CD14-positive monocyte (primary cell): ENCODE results near the gene ARID2. TPM values are rescaled to one million over a fixed set of nuclear protein-coding genes. Genes with fewer than 3 reads are reported as not detected.

Experiments used
- DNase-seq, 3 donors: peaks; one replicate each; pipeline ENCODE4 v3.0.0-alpha.2; 2011 to 2022
- H2AFZ ChIP-seq: 2 replicates; pipeline ENCODE4 v1.6.0; 2012; ENCODE audit warnings: mild to moderate bottlenecking, low read depth, low read length, inconsistent platforms; ENCODE audit not compliant: insufficient read depth, poor library complexity, severe bottlenecking
- H3K27ac ChIP-seq, 2 donors: 1 replicate in 1 of 2; 2 replicates in 1 of 2; pipeline ENCODE4 v1.5.1; 2012 to 2013; ENCODE audit warnings: low read length in 2 of 2, control low read depth in 1 of 2, inconsistent platforms in 1 of 2, low read depth in 1 of 2, mild to moderate bottlenecking in 1 of 2
- H3K27me3 ChIP-seq, 2 donors: one replicate each; pipeline versions ENCODE4 v1.6.0 to v1.6.1; 2011 to 2013; ENCODE audit warnings: low read length in 2 of 2; ENCODE audit not compliant: control insufficient read depth in 2 of 2, insufficient read depth in 2 of 2
- H3K36me3 ChIP-seq, 2 donors: replicated peaks in 1 of 2; 1 replicate in 1 of 2; 2 replicates in 1 of 2; pipeline versions ENCODE4 v1.5.1 to v1.6.1; 2012 to 2013; ENCODE audit warnings: low read length in 2 of 2, control low read depth in 1 of 2, inconsistent platforms in 1 of 2, mild to moderate bottlenecking in 1 of 2; ENCODE audit not compliant: insufficient read depth in 2 of 2, control insufficient read depth in 1 of 2
- H3K4me1 ChIP-seq, 2 donors: 1 replicate in 1 of 2; 2 replicates in 1 of 2; pipeline versions ENCODE4 v1.5.1 to v1.6.1; 2012 to 2013; ENCODE audit warnings: low read length in 2 of 2, control low read depth in 1 of 2, inconsistent platforms in 1 of 2, mild to moderate bottlenecking in 1 of 2, moderate library complexity in 1 of 2; ENCODE audit not compliant: insufficient read depth in 2 of 2, control insufficient read depth in 1 of 2
- H3K4me2 ChIP-seq: replicated peaks from 2 replicates; pipeline ENCODE3; 2012; ENCODE audit warnings: low read length, moderate library complexity, mild to moderate bottlenecking; ENCODE audit not compliant: poor library complexity, severe bottlenecking; ENCODE audit errors: extremely low read depth
- H3K4me3 ChIP-seq, 3 experiments: fragments of 200-600 bp in 1 of 3; sonication (generic) in 1 of 3; replicated peaks in 1 of 3; 1 replicate in 2 of 3; 2 replicates in 1 of 3; pipeline ENCODE4 v1.5.1; 2011 to 2013; ENCODE audit warnings: low read length in 3 of 3, mild to moderate bottlenecking in 3 of 3, control low read depth in 2 of 3, low read depth in 2 of 3, inconsistent platforms in 1 of 3, moderate library complexity in 1 of 3
- H3K79me2 ChIP-seq: 2 replicates; pipeline ENCODE4 v1.6.0; 2012; ENCODE audit warnings: mild to moderate bottlenecking, control low read depth, inconsistent platforms, low read length, moderate library complexity; ENCODE audit not compliant: insufficient read depth
- H3K9ac ChIP-seq: 2 replicates; pipeline ENCODE4 v1.6.0; 2017; ENCODE audit warnings: low read length, mild to moderate bottlenecking; ENCODE audit not compliant: insufficient read depth, poor library complexity, severe bottlenecking
- H3K9me3 ChIP-seq, 2 donors: replicated peaks in 1 of 2; 1 replicate in 1 of 2; 2 replicates in 1 of 2; pipeline versions ENCODE4 v1.5.1 to v1.6.1; 2012 to 2013; ENCODE audit warnings: low read length in 2 of 2, control low read depth in 1 of 2; ENCODE audit not compliant: control insufficient read depth in 1 of 2, insufficient read depth in 1 of 2
- H4K20me1 ChIP-seq: 2 replicates; pipeline ENCODE4 v1.6.0; 2012; ENCODE audit warnings: mild to moderate bottlenecking, low read length, control low read depth, moderate library complexity; ENCODE audit not compliant: insufficient read depth
- H3K27ac Mint-ChIP-seq, 7 donors: one replicate each; pipeline ENCODE4 v1.8.0; 2020; ENCODE audit warnings: mild to moderate bottlenecking in 7 of 7, mixed read lengths in 7 of 7, moderate library complexity in 6 of 7, inconsistent platforms in 2 of 7
- H3K27me3 Mint-ChIP-seq, 3 donors: one replicate each; pipeline ENCODE4 v1.8.0; 2021 to 2022; ENCODE audit warnings: low read depth in 3 of 3, mild to moderate bottlenecking in 3 of 3, mixed read lengths in 3 of 3, moderate library complexity in 3 of 3, inconsistent platforms in 1 of 3
- H3K36me3 Mint-ChIP-seq, 2 donors: one replicate each; pipeline ENCODE4 v1.8.0; 2020; ENCODE audit warnings: mixed read lengths in 2 of 2, inconsistent platforms in 1 of 2, mild to moderate bottlenecking in 1 of 2
- H3K4me1 Mint-ChIP-seq: one replicate; pipeline ENCODE4 v1.8.0; 2020; ENCODE audit warnings: mild to moderate bottlenecking, mixed read lengths
- H3K4me3 Mint-ChIP-seq, 2 donors: one replicate each; pipeline ENCODE4 v1.8.0; 2020; ENCODE audit warnings: mild to moderate bottlenecking in 2 of 2, mixed read lengths in 2 of 2, moderate library complexity in 1 of 2
- H3K9me3 Mint-ChIP-seq, 7 donors: one replicate each; pipeline ENCODE4 v1.8.0; 2020 to 2022; ENCODE audit warnings: mixed read lengths in 7 of 7, mild to moderate bottlenecking in 6 of 7, moderate library complexity in 6 of 7, inconsistent platforms in 2 of 7
- CTCF ChIP-seq: fragments of 200-600 bp; IDR thresholded peaks from one replicate; pipeline ENCODE4 v1.8.0; 2022; ENCODE audit warnings: antibody characterized with exemption, mild to moderate bottlenecking
- WGBS: methylation state at CpG from one replicate; pipeline ENCODE4 v1.1.5; 2013; ENCODE audit warnings: missing lambda C conversion rate; ENCODE audit not compliant: insufficient coverage; 5-methylcytosine and 5-hydroxymethylcytosine counted together
- intact Hi-C, 2 donors: fragments of 100-400 bp; cut with micrococcal nuclease; formaldehyde crosslinking; loops; one replicate each; pipeline versions ENCODE4 v1.15.0 to v1.15.1; 2023
- polyA plus RNA-seq, 3 donors: library from polyadenylated mRNA; depleted of rRNA in 1 of 3; unstranded in 2 of 3; stranded (reverse) in 1 of 3; fragments of 300-500 nt in 2 of 3; fragments of >200 nt in 1 of 3; fragmentation: Illumina TruSeq in 2 of 3; gene quantifications; 1 replicate in 2 of 3; 2 replicates in 1 of 3; pipeline ENCODE4 v1.2.3, GENCODE V29; 2012 to 2021

Gene ARID2
- polyA plus RNA-seq, 3 donors, result 3.0 to 8.0 (median 4.7) TPM

- Histone ChIP-seq H3K36me3 (peaks cover 66 to 96% of the 10 kb centered on the region in 2 donors), H3K79me2 (no peaks in the 10 kb centered on the region), H2AFZ (no peak overlapping the region), H3K27ac (no peak overlapping the region), H3K4me3 (no peak overlapping the region), H3K9me3 (no peaks in the 10 kb centered on the region), H3K9ac (no peak overlapping the region), H3K4me1 (no peaks in the 10 kb centered on the region), H4K20me1 (peaks cover 14% of the 10 kb centered on the region), H3K4me2 (no peak overlapping the region), H3K27me3 (no peaks in the 10 kb centered on the region)
- no peak for DNase-seq
- no peak for TF ChIP-seq CTCF
- intact Hi-C loops, result no loop called here
- Mint-ChIP-seq H3K36me3 (peaks cover 56 to 66% of the 10 kb centered on the region in 2 donors), H3K27me3 (no peaks in the 10 kb centered on the region), H3K9me3 (no peaks in the 10 kb centered on the region), H3K4me1 (no peaks in the 10 kb centered on the region), H3K4me3 (no peak overlapping the region), H3K27ac (no peak overlapping the region)
- WGBS, result 38% methylated on average over 1 of the region's 2 CpGs
These were observed 204.0 kb downstream of the ARID2 start for GRCh38 chr12:45933504-45933903.

GRCh38 chr12:45934956-45935355 lies 205.4 kb downstream of the ARID2 start:
- Histone ChIP-seq H3K9me3 (no peaks in the 10 kb centered on the region), H3K36me3 (peaks cover 65 to 96% of the 10 kb centered on the region in 2 donors), H3K27ac (no peak overlapping the region), H3K9ac (no peak overlapping the region), H2AFZ (no peak overlapping the region), H3K4me3 (no peak overlapping the region), H3K27me3 (no peaks in the 10 kb centered on the region), H3K4me2 (no peak overlapping the region), H3K4me1 (no peaks in the 10 kb centered on the region), H4K20me1 (peaks cover 29% of the 10 kb centered on the region), H3K79me2 (no peaks in the 10 kb centered on the region)
- TF ChIP-seq CTCF, result no peak
- Mint-ChIP-seq H3K9me3 (no peaks in the 10 kb centered on the region), H3K36me3 (peaks cover 49 to 63% of the 10 kb centered on the region in 2 donors), H3K27ac (no peak overlapping the region), H3K4me3 (no peak overlapping the region), H3K4me1 (no peaks in the 10 kb centered on the region), H3K27me3 (no peaks in the 10 kb centered on the region)
- intact Hi-C loops, result no loop called here
- WGBS, result no CpG with 5 or more reads among the region's 1 CpG
- DNase-seq, result no peak
